Measurements from ENCODE around the gene TBL1XR1.

Gene TBL1XR1

GRCh38 chr3:177213801-177214535, 16.7 kb upstream of the TBL1XR1 start:
- TF ChIP-seq CTCF (conservative IDR thresholded peaks at IDR 0.05; ENCODE audit: low read length) = no peak
- no peak overlapping the region for H3K4me3 ChIP-seq (ENCODE audit: low read length)
- DNase-seq (ENCODE audit: low read depth) = peak; percentile 36

GRCh38 chr3:177212756-177213155, 15.5 kb upstream of the TBL1XR1 start:
- no peak overlapping the region for H3K4me3 ChIP-seq (ENCODE audit: low read length)
- TF ChIP-seq CTCF (conservative IDR thresholded peaks at IDR 0.05; ENCODE audit: low read length) = no peak
- no peak for DNase-seq (ENCODE audit: low read depth)

- TF ChIP-seq CTCF (conservative IDR thresholded peaks at IDR 0.05; ENCODE audit: low read length) = no peak
Observed at GRCh38 chr3:177212278-177212610, 15.0 kb upstream of the TBL1XR1 start.

GRCh38 chr3:177211503-177212277, 14.4 kb upstream of the TBL1XR1 start:
- TF ChIP-seq CTCF (conservative IDR thresholded peaks at IDR 0.05; ENCODE audit: low read length) = no peak
- H3K4me3 ChIP-seq (ENCODE audit: low read length) = no peak overlapping the region
- DNase-seq (ENCODE audit: low read depth) = no peak

More at GRCh38 chr3:177212278-177212610, 15.0 kb upstream of the TBL1XR1 start:
- H3K4me3 ChIP-seq (ENCODE audit: low read length) = no peak overlapping the region
- no peak for DNase-seq (ENCODE audit: low read depth)

- H3K4me3 ChIP-seq (ENCODE audit: low read length) = no peak overlapping the region
- no peak for DNase-seq (ENCODE audit: low read depth)
- TF ChIP-seq CTCF (conservative IDR thresholded peaks at IDR 0.05; ENCODE audit: low read length) = no peak
Observed at GRCh38 chr3:177210744-177211502, 13.6 kb upstream of the TBL1XR1 start.

- no peak for DNase-seq (ENCODE audit: low read depth)
- H3K4me3 ChIP-seq (ENCODE audit: low read length) = no peak overlapping the region
- no peak for TF ChIP-seq CTCF (conservative IDR thresholded peaks at IDR 0.05; ENCODE audit: low read length)
Observed at GRCh38 chr3:177209509-177209908, 12.2 kb upstream of the TBL1XR1 start.
